ENCODE results near the gene TMEM138.

GRCh38 chr11:61357233-61357893 is 4.8 kb upstream of the TMEM138 start:
- TF ChIP-seq CTCF (IDR thresholded peaks at IDR 0.05) (no peak), POLR2A (IDR thresholded peaks at IDR 0.05) (no peak)

All from uterus (tissue), 2 donors.